OCI-LY7 (cell line): ENCODE results near the gene RAB11FIP4.

Experiments used
- CTCF ChIP-seq: fragments of 200-600 bp; sonication (generic); conservative IDR thresholded peaks from 2 replicates; pipeline ENCODE4 v1.5.1; 2014; ENCODE audit warnings: mild to moderate bottlenecking, antibody characterized with exemption, low read length, moderate library complexity, mixed read lengths
- EZH2phosphoT487 ChIP-seq: fragments of 200-600 bp; sonication (generic); IDR thresholded peaks from 2 replicates; pipeline ENCODE4 v1.6.1; 2018; ENCODE audit warnings: low read depth, borderline replicate concordance, mild to moderate bottlenecking, mixed run types, antibody characterized with exemption, low read length, moderate library complexity, mixed read lengths

DNA sequence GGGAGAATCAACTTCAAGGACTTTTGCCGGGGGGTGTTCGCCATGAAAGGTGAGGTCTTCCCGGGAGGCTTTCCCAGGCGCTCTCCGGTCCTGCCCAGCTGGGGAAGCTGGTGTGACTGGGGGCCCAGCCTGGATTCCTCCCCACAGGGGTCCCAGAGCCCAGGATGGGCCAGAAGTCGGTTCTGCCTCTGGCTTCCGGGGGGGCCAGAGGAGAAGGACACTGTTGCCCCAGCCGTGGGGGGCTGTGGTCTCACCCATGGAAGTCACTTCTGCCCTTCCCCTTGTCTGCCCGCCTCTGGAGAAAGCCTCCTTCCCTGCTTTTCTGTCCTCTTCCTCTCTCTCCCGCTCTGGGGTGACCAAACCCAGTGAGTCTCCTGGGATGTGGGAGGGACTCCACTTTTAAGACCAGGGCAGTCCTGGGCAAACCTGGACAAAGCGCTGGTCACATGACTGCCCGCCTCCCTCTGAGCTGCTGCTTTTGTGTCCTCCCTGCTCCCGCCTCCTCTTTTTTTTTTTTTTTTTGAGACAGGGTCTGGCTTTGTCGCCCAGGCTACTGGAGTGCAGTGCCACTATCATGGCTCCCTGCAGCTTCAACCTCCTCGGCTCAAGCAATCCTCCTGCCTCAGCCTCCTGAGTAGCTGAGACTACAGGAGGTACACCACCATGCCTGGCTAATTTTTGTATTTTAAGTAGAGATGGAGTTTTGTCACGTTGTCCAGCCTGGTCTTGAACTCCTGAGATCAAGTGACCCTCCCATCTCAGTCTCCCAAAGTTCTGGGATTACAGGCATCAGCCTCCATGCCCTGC, 40.6 kb downstream of the RAB11FIP4 start:
- TF ChIP-seq CTCF (no peak), EZH2phosphoT487 (no peak)
